Ureter (tissue), 1 donor: Measurements from ENCODE around the gene CD37. TPM values are rescaled to one million over a fixed set of nuclear protein-coding genes. Genes with fewer than 3 reads are reported as not detected.
"Not testable (repeated sequence)": the region's sequence is repeated elsewhere in the genome, so short reads cannot be mapped to it uniquely, and the experiment has no call there.

Experiments used
- DNase-seq: peaks from one replicate; pipeline ENCODE4 v3.0.0-alpha.2; 2020; ENCODE audit warnings: low spot score
- total RNA-seq: library from RNA; stranded (reverse); gene quantifications from one replicate; pipeline ENCODE4 v1.2.4, GENCODE V29; 2023
- donor health status: DM: yes; HTN: yes; CAD: no.

Gene CD37, protein sequence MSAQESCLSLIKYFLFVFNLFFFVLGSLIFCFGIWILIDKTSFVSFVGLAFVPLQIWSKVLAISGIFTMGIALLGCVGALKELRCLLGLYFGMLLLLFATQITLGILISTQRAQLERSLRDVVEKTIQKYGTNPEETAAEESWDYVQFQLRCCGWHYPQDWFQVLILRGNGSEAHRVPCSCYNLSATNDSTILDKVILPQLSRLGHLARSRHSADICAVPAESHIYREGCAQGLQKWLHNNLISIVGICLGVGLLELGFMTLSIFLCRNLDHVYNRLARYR
- total RNA-seq: 11.0 TPM

DNA sequence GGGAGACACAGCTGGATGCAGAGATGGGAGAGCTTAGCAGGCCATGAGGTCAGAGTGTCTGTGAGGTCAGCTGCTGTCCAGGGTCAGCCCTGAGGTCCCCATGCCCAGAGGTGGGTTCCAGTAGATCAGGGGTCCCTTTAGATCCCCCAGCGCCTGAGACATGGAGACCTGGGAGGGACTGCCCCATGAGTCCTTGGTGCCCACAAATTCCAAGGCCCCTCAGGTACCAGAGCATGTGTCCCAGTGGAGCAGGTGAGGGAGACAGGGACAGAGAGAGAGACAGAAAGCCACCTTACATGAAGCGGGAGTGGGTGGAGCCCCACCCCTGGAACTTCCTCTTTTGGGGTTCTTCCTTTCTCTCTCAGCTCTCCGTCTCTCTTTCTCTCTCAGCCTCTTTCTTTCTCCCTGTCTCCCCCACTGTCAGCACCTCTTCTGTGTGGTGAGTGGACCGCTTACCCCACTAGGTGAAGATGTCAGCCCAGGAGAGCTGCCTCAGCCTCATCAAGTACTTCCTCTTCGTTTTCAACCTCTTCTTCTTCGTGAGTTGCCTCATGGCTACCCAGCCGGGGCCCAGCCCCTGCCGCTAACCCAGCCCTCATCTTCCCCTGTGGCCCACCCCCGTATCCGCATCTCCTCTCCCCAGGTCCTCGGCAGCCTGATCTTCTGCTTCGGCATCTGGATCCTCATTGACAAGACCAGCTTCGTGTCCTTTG, at the start of gene CD37:
Gene CD37, plus strand, starts transcription at position 336 of the 713 bp plus-strand sequence. Its CDS starts 135 bp downstream, at position 471.
- no peak for DNase-seq

- DNase-seq: no peak
These were observed 48.0 kb upstream of the CD37 start for GRCh38 chr19:49287141-49287770.

GRCh38 chr19:49288205-49288604, 47.0 kb upstream of the CD37 start:
- DNase-seq: not testable (repeated sequence)

GRCh38 chr19:49289286-49289685, 45.9 kb upstream of the CD37 start:
- not testable (repeated sequence) for DNase-seq

GRCh38 chr19:49290517-49290916, 44.7 kb upstream of the CD37 start:
- no peak for DNase-seq

- no peak for DNase-seq
These were observed 40.8 kb upstream of the CD37 start for GRCh38 chr19:49294401-49294800.

- DNase-seq: no peak
These were observed 39.9 kb upstream of the CD37 start for GRCh38 chr19:49295208-49295880.

DNA sequence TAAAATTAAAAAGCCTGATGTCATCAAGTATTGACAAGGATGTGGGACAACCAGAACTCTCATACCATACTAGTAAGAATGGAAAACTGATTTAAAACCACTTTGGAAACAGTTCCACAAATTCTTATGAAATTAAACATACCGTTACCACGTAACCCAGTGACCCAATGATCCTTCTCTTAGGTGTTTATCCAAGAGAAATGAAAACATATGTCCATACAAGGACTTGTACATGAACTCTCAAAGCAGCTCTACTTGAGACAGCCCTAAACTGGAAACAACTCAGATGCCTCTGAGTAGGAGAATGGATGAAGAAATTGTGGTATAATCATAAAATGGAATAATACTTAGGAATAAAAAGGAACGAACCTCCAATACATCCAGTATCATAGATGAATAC, 37.8 kb upstream of the CD37 start:
- no peak for DNase-seq

GRCh38 chr19:49298653-49299052, 36.6 kb upstream of the CD37 start:
- not testable (repeated sequence) for DNase-seq

DNA sequence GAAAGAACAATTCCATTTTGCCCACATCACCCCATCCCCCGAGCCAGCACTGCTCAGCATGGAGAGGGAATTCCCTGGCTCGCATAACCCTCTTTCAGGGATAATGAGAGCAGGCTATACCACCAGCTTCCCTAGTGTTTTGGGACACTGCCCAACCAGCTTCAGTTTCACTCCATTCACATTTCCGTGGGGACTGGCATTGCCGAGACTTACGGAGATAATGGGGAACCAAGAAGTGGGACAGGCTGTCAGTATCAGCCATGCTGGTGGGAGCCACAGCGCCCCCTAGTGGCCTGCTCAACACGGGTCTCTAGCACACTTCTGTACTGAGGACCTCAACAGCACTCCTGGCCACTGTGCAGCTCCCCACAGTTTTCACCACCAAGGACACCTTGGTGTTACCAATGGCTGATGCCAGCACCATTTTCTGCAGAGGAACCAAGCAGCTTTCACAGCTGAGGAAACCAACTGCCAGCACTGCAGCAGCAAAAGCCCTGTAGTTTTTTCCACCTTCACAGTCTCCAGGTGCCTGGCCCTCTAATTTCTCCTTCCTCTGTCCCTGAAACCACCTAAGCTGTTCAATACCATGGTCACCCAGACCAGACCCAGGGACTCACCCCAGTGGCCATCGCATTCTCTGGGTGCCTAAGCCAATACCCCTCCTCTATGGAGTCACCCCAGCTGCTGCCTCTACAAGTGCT, 33.9 kb upstream of the CD37 start:
- peak; percentile 64 for DNase-seq

- no peak for DNase-seq
These were observed 33.3 kb upstream of the CD37 start for GRCh38 chr19:49301866-49302252.

DNA sequence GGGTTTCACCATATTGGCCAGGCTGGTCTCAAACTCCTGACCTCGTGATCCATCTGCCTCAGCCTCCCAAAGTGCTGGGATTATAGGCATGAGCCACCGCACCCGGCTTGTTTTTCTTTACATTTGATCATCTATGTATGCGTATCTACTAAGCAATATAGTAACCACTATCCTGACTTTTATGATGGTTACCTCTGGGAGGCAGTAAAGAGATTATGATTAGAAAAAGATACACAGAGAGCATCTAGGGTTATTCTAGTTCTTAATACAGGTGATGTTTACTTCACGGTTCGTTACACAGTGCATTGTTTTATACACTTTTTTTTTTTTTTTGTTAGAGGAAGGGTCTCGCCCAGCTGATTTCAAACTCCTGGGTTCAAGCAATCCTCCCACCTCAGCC, 28.5 kb upstream of the CD37 start:
- DNase-seq: not testable (repeated sequence)

DNA sequence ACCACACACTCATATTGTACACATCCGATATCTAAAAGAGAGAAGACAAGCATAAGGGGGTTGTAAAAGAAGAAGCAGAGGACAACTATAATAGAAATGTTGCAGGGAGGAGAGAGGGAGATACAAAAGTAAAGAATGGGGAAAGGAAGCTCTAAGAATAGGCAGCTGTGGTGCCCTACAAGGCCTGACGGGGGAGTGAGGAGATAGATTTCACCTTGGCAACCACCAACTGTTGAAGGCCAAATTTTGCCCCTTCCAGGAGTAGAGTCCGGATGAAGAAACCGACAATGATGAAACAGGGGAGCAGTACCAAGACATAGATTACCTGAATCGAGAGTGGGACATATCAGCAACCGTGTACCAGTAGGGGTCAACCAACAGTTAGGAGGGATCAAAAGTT, 26.1 kb upstream of the CD37 start:
- no peak for DNase-seq

- no peak for DNase-seq
These were observed 20.1 kb upstream of the CD37 start for GRCh38 chr19:49315111-49315510.

DNA sequence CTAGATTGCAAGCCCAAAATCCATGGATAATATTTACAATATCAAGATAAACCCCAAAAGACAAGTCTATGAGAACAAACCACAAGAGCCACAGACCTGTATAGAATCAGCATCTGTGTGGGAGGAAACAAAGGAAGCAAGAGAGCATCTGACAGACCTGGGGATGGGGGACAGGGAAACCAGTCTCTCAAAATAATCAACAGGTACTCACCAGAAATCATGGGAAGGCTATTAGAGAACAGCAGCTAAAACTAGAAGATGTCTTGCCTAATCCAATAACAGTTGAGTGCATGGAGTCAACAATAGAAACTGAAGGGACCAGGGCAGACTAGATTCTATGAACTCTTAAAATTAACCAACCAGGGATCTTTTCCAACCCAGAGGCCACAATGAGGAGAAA, 18.9 kb upstream of the CD37 start:
- DNase-seq: no peak

- DNase-seq: no peak
These were observed 16.9 kb upstream of the CD37 start for GRCh38 chr19:49318296-49318695.

GRCh38 chr19:49324801-49325576, 10.2 kb upstream of the CD37 start, which contains the start of gene SLC6A16:
Gene SLC6A16, minus strand, starts transcription at chr19:49325191. Its CDS starts 13,844 bp downstream, at chr19:49311347.
- DNase-seq: peak; percentile 23

- peak; percentile 28 for DNase-seq
These were observed 9.4 kb upstream of the CD37 start for GRCh38 chr19:49325756-49326155.

DNA sequence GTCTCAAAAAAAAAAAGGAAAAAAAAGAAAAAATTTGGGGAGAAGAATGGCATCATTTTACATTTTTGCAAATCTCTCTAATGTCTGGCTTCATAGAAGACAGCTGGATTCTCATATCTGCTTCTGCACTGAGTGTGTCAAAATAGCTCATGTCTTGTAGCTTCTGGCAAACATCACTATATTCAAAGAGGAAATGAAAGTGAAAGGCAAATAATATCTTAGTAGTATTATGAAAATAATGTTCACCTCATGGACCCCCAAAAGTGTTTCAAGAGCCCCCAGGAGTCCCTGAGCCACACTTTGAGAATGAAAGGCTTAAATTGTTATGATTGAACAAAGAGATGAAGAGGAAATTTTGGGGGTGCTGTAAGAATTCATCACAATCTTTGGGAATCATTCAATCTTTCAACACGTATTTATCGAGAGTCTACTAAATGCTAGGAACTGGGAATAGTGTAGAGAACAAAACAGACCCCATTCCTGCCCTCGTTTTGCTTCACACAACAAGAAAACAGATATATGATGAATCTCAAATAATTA, 9.0 kb upstream of the CD37 start:
- no peak for DNase-seq

DNA sequence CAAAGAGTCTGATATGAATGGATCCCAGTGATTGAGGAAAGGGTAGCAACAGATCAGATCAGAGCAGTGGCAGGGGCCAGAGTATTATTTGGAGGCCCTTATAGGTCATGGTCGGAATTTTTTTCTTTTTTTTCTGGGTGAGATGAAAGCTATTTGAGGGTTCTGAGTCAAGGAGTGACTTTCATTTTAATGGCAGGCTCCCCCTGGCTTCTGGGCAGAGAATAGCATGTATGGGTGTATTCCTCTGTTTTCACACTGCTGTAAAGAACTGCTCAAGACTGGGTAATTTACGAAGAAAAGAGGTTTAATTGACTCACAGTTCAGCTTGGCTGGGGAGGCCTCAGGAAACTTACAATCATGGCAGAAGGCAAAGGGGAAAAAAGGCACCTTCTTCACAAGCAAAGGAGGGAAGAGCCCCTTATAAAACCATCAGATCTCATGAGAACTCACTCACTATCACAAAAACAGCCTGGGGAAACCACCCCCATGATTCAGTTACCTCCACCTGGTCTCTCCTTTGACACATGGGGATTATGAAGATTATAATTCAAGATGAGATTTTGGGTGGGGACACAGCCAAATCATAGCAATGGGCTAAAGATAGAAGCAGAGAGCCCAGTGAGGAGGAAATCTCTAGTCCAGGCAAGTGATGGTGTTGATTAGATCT, 7.2 kb upstream of the CD37 start:
- peak; percentile 22 for DNase-seq
